Hepatocyte (in vitro differentiated cells): Measurements from ENCODE around the gene HSBP1L1. TPM values are rescaled to one million over a fixed set of nuclear protein-coding genes. Genes with fewer than 3 reads are reported as not detected.

Experiments used
- DNase-seq: peaks from one replicate; pipeline ENCODE4 v3.0.0-alpha.2; 2016; ENCODE audit warnings: low spot score
- H2AFZ ChIP-seq: fragments of 200-600 bp; sonication (generic); 2 replicates; pipeline ENCODE4 v1.6.0; 2016; ENCODE audit warnings: antibody characterized with exemption, mild to moderate bottlenecking
- H3K27ac ChIP-seq: fragments of 200-600 bp; sonication (generic); 2 replicates; pipeline ENCODE4 v1.5.1; 2016; ENCODE audit warnings: mild to moderate bottlenecking
- H3K27me3 ChIP-seq: fragments of 200-600 bp; sonication (generic); 2 replicates; pipeline ENCODE4 v1.6.1; 2016
- H3K36me3 ChIP-seq: fragments of 200-600 bp; sonication (generic); replicated peaks from 2 replicates; pipeline ENCODE4 v1.5.1; 2016; ENCODE audit warnings: low read depth; ENCODE audit not compliant: insufficient read depth
- H3K4me1 ChIP-seq: fragments of 200-600 bp; sonication (generic); 2 replicates; pipeline ENCODE4 v1.5.1; 2016; ENCODE audit warnings: mild to moderate bottlenecking, moderate library complexity; ENCODE audit not compliant: insufficient read depth
- H3K4me2 ChIP-seq: fragments of 200-600 bp; sonication (generic); 2 replicates; pipeline ENCODE4 v1.6.0; 2016
- H3K4me3 ChIP-seq: fragments of 200-600 bp; sonication (generic); 2 replicates; pipeline ENCODE4 v1.5.1; 2016; ENCODE audit warnings: mild to moderate bottlenecking
- H3K79me2 ChIP-seq: fragments of 200-600 bp; sonication (generic); 2 replicates; pipeline ENCODE4 v1.6.0; 2017; ENCODE audit warnings: mild to moderate bottlenecking
- H3K9me2 ChIP-seq: fragments of 200-600 bp; sonication (generic); replicated peaks from 2 replicates; pipeline ENCODE4 v1.6.0; 2017; ENCODE audit warnings: mild to moderate bottlenecking; ENCODE audit not compliant: insufficient read depth
- H3K9me3 ChIP-seq: fragments of 200-600 bp; sonication (generic); 2 replicates; pipeline ENCODE4 v1.5.1; 2016; ENCODE audit warnings: low read depth, mild to moderate bottlenecking
- H4K20me1 ChIP-seq: fragments of 200-600 bp; sonication (generic); 2 replicates; pipeline ENCODE4 v1.6.0; 2016; ENCODE audit warnings: mild to moderate bottlenecking; ENCODE audit not compliant: insufficient read depth, poor library complexity, severe bottlenecking
- CTCF ChIP-seq: fragments of 200-600 bp; sonication (generic); IDR thresholded peaks from 2 replicates; pipeline ENCODE4 v1.5.1; 2016; ENCODE audit warnings: antibody characterized with exemption, mild to moderate bottlenecking; ENCODE audit not compliant: poor library complexity
- EZH2 ChIP-seq: fragments of 200-600 bp; sonication (generic); IDR thresholded peaks from 2 replicates; pipeline ENCODE4 v1.6.1; 2016; ENCODE audit warnings: antibody characterized with exemption, mild to moderate bottlenecking, borderline replicate concordance
- EZH2phosphoT487 ChIP-seq: fragments of 200-600 bp; sonication (generic); IDR thresholded peaks from one replicate; pipeline ENCODE4 v1.6.1; 2018; ENCODE audit warnings: antibody characterized with exemption, mild to moderate bottlenecking, low read depth, moderate library complexity; ENCODE audit not compliant: unreplicated experiment, severe bottlenecking
- WGBS: methylation state at CpG from one replicate; pipeline ENCODE4 v1.1.6; 2016; ENCODE audit warnings: low lambda C conversion rate; ENCODE audit errors: missing lambda C conversion rate; 5-methylcytosine and 5-hydroxymethylcytosine counted together
- polyA plus RNA-seq: library from polyadenylated mRNA; unstranded; fragments of >200 nt; fragmentation: Nextera tagmentation; extraction: Ambion mirVana; gene quantifications from 2 replicates; pipeline ENCODE4 v1.2.1, GENCODE V29; 2016
- total RNA-seq: library from RNA; depleted of rRNA; stranded (reverse); fragments of >200 nt; gene quantifications from 2 replicates; pipeline ENCODE4 v1.2.3, GENCODE V29; 2014

HSBP1L1 gene
- total and polyA plus RNA-seq, 2 experiments from 2014 or later = 58.7 to 81.9 TPM

GRCh38 chr18:79982736-79983135 lies 18.3 kb downstream of the HSBP1L1 start:
- Histone ChIP-seq H3K4me3 (no peak overlapping the region), H3K4me2 (no peak overlapping the region), H3K79me2 (peaks cover 100% of the 10 kb centered on the region), H3K27me3 (no peaks in the 10 kb centered on the region), H2AFZ (no peak overlapping the region), H3K9me3 (no peaks in the 10 kb centered on the region), H4K20me1 (peaks cover 90% of the 10 kb centered on the region), H3K4me1 (peaks cover 9% of the 10 kb centered on the region), H3K36me3 (no peaks in the 10 kb centered on the region), H3K9me2 (no peaks in the 10 kb centered on the region), H3K27ac (no peak overlapping the region)
- TF ChIP-seq CTCF (no peak), EZH2phosphoT487 (no peak), EZH2 (no peak)
- no peak for DNase-seq
- 93% methylated on average over 6 of the region's 6 CpGs for WGBS

GRCh38 chr18:79983253-79983652 lies 18.8 kb downstream of the HSBP1L1 start:
- no peaks in the 10 kb centered on the region for H3K27me3 ChIP-seq
- no peak overlapping the region for H3K27ac ChIP-seq
- no peak overlapping the region for H2AFZ ChIP-seq
- no peaks in the 10 kb centered on the region for H3K36me3 ChIP-seq
- no peaks in the 10 kb centered on the region for H3K9me2 ChIP-seq
- no peaks in the 10 kb centered on the region for H3K9me3 ChIP-seq
- H3K4me3 ChIP-seq = no peak overlapping the region
- 98% methylated on average over 4 of the region's 4 CpGs for WGBS
- no peak for DNase-seq
- peaks cover 9% of the 10 kb centered on the region for H3K4me1 ChIP-seq
- H4K20me1 ChIP-seq = peaks cover 85% of the 10 kb centered on the region
- no peak overlapping the region for H3K4me2 ChIP-seq
- H3K79me2 ChIP-seq = peaks cover 99% of the 10 kb centered on the region
- no peak for TF ChIP-seq CTCF
- no peak for TF ChIP-seq EZH2

GRCh38 chr18:79983793-79984192 lies 19.4 kb downstream of the HSBP1L1 start:
- H3K36me3 ChIP-seq = no peaks in the 10 kb centered on the region
- no peak overlapping the region for H3K27ac ChIP-seq
- H3K9me3 ChIP-seq = no peaks in the 10 kb centered on the region
- TF ChIP-seq EZH2phosphoT487 (no peak), EZH2 (no peak), CTCF (no peak)
- H3K4me1 ChIP-seq = peaks cover 9% of the 10 kb centered on the region
- no peak overlapping the region for H3K4me3 ChIP-seq
- no peak for DNase-seq
- no peak overlapping the region for H3K4me2 ChIP-seq
- no peaks in the 10 kb centered on the region for H3K9me2 ChIP-seq
- no peak overlapping the region for H2AFZ ChIP-seq
- H4K20me1 ChIP-seq = peaks cover 79% of the 10 kb centered on the region
- WGBS = 99% methylated on average over 7 of the region's 7 CpGs
- no peaks in the 10 kb centered on the region for H3K27me3 ChIP-seq
- peaks cover 94% of the 10 kb centered on the region for H3K79me2 ChIP-seq

- TF ChIP-seq EZH2 (no peak), EZH2phosphoT487 (no peak), CTCF (no peak)
- no peaks in the 10 kb centered on the region for H3K27me3 ChIP-seq
- H3K36me3 ChIP-seq = no peaks in the 10 kb centered on the region
- H4K20me1 ChIP-seq = peaks cover 68% of the 10 kb centered on the region
- no peak overlapping the region for H3K4me3 ChIP-seq
- peaks cover 13% of the 10 kb centered on the region for H3K4me1 ChIP-seq
- H3K9me3 ChIP-seq = no peaks in the 10 kb centered on the region
- H3K4me2 ChIP-seq = no peak overlapping the region
- H3K9me2 ChIP-seq = no peaks in the 10 kb centered on the region
- WGBS = 96% methylated on average over 12 of the region's 12 CpGs
- H2AFZ ChIP-seq = no peak overlapping the region
- no peak overlapping the region for H3K27ac ChIP-seq
- peaks cover 84% of the 10 kb centered on the region for H3K79me2 ChIP-seq
- DNase-seq = no peak
Measured at GRCh38 chr18:79985172-79985571, 20.7 kb downstream of the HSBP1L1 start.
